NCI-H146 treated with DMSO at 0.1 percent for 48 hours (cell line): ENCODE data around the gene SPHK2.
A peak's percentile ranks its signal among the peaks of the same experiment; 100 is the strongest.
"Not testable (repeated sequence)": the region's sequence is repeated elsewhere in the genome, so short reads cannot be mapped to it uniquely, and the experiment has no call there.

ENCODE experiments used
- DNase-seq: peaks from one replicate; lab custom pipeline; 2025; ENCODE audit not compliant: unreplicated experiment; lab: John Stamatoyannopoulos, UW

SPHK2 gene

DNA sequence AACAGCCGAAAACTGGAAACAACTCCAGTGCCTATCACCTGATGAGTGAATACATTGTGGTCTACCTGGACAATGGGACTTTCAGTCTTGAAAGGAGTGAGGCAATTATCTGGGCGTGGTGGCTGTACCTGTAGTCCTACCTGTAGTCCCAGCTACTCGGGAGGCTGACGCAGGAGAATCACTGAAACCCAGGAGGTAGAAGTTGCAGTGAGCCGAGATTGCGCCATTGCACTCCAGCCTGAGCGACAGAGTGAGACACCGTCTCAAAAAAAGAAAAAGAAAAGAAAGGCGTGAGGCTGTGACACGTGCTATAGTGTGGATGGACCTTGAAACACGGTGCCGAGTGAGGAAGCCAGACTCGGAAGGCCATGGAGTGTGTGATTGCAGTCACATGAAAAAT lies 57.6 kb downstream of the SPHK2 start:
- peak; percentile 12 for DNase-seq

DNA sequence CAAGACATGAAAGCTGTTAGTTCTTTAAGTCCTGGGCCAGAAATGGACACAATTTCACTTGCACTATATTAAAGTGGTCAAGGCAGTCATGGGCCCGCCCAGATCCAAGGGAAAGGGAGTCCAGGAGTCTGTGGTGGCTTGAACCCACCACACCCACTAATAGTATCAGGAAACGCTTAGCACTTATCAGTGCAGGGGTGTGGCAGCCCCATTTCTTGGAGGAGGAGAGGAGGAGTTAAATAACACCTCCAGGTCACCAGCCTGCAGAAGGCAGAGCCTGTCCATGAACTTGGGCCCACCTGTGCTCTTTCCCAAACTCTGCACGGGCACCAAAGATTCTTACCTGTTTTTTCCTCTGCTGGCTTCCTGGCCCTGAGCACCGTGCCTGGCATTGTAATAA lies 58.9 kb downstream of the SPHK2 start:
- DNase-seq = no peak

DNA sequence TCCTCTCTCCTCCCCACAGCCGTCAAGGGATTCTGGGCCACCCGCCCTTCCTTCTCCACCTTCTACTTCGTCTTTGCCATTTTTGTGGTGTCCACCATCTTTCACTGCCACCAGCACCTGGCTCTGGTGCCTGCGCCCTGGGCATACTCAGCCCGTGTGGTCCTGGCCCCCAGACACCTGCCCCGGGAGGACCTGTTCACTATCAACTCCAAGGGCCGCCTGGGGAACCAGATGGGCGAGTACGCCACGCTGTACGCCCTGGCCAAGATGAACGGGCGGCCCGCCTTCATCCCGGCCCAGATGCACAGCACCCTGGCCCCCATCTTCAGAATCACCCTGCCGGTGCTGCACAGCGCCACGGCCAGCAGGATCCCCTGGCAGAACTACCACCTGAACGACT lies 60.7 kb downstream of the SPHK2 start:
- not testable (repeated sequence) for DNase-seq
